ENCODE data around the gene PHLDB3. TPM values are rescaled to one million over a fixed set of nuclear protein-coding genes. Genes with fewer than 3 reads are reported as not detected.

The PHLDB3 gene
- total and polyA plus RNA-seq, 2 donors (not counting 3 experiments of a cell fraction or from before 2014, with no cell fraction given): 5.5 to 12.0 TPM

GRCh38 chr19:43438291-43439031 lies 66.1 kb downstream of the PHLDB3 start:
- TF ChIP-seq FOS (IDR thresholded peaks at IDR 0.05; ENCODE audit: borderline replicate concordance, insufficient read depth, low read length) (no peak), MAX (IDR thresholded peaks at IDR 0.05; ENCODE audit: insufficient read depth, insufficient read length) (no peak), POLR2A (IDR thresholded peaks at IDR 0.05; ENCODE audit: low read depth, low read length) (no peak), EZH2 (IDR thresholded peaks at IDR 0.05; ENCODE audit: borderline replicate concordance, low read depth, low read length, severe bottlenecking) (no peak), GATA2 (IDR thresholded peaks at IDR 0.05; ENCODE audit: insufficient read depth, insufficient read length, low read depth, low read length) (no peak), POLR2AphosphoS5 (IDR thresholded peaks at IDR 0.05; ENCODE audit: insufficient read depth, low read depth, low read length) (no peak), JUN (IDR thresholded peaks at IDR 0.05; ENCODE audit: borderline replicate concordance, insufficient read depth, insufficient read length, low read depth) (no peak), MYC (IDR thresholded peaks at IDR 0.05; ENCODE audit: low read depth, low read length) (no peak)
- TF ChIP-seq, protein P1, sequence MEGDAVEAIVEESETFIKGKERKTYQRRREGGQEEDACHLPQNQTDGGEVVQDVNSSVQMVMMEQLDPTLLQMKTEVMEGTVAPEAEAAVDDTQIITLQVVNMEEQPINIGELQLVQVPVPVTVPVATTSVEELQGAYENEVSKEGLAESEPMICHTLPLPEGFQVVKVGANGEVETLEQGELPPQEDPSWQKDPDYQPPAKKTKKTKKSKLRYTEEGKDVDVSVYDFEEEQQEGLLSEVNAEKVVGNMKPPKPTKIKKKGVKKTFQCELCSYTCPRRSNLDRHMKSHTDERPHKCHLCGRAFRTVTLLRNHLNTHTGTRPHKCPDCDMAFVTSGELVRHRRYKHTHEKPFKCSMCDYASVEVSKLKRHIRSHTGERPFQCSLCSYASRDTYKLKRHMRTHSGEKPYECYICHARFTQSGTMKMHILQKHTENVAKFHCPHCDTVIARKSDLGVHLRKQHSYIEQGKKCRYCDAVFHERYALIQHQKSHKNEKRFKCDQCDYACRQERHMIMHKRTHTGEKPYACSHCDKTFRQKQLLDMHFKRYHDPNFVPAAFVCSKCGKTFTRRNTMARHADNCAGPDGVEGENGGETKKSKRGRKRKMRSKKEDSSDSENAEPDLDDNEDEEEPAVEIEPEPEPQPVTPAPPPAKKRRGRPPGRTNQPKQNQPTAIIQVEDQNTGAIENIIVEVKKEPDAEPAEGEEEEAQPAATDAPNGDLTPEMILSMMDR (IDR thresholded peaks at IDR 0.05; ENCODE audit: extremely low read depth in 1 of 2, insufficient read depth in 1 of 2, low read depth in 1 of 2, low read length in 2 of 2): no peak
- Histone ChIP-seq H3K4me3 (replicated peaks in 1 of 3; ENCODE audit: insufficient read depth in 1 of 3, low read depth in 1 of 3, low read length in 3 of 3) (no peak overlapping the region), H3K27ac (ENCODE audit: insufficient read depth, low read depth, low read length) (no peak overlapping the region), H3K9me1 (replicated peaks; ENCODE audit: control insufficient read depth, extremely low read depth, insufficient read depth, low read length) (no peaks in the 10 kb centered on the region), H3K27me3 (ENCODE audit: control insufficient read depth in 2 of 2, insufficient read depth in 2 of 2, low read length in 2 of 2) (no peaks in the 10 kb centered on the region), H3K79me2 (ENCODE audit: control insufficient read depth, insufficient read depth, low read length) (no peaks in the 10 kb centered on the region), H3K4me1 (ENCODE audit: control insufficient read depth, extremely low read depth, insufficient read depth, low read length) (no peaks in the 10 kb centered on the region), H3K9ac (replicated peaks; ENCODE audit: extremely low read depth, insufficient read depth, low read length) (no peak overlapping the region), H2AFZ (ENCODE audit: low read depth, low read length) (no peak overlapping the region), H3K9me3 (replicated peaks; ENCODE audit: control insufficient read depth, insufficient read depth, low read length) (no peaks in the 10 kb centered on the region), H3K36me3 (ENCODE audit: control insufficient read depth in 2 of 2, extremely low read depth in 1 of 2, insufficient read depth in 2 of 2, low read length in 2 of 2) (no peaks in the 10 kb centered on the region), H4K20me1 (replicated peaks; ENCODE audit: control insufficient read depth, extremely low read depth, insufficient read depth, low read length) (no peaks in the 10 kb centered on the region), H3K4me2 (ENCODE audit: insufficient read depth, low read length) (no peak overlapping the region)
- intact Hi-C loops (cut with micrococcal nuclease) (no loop called here), dilution Hi-C loops (cut with MboI; ENCODE audit: extremely low pct_ligation_motif_present, low sequenced_read_pairs) (no loop called here)
- no TSS peak for BruUV-seq (replicated peaks)
- FAIRE-seq (no peak), DNase-seq (ENCODE audit: low read depth, low spot score) (no peak)
- ChIA-PET CTCF (interaction anchor here (0.9 to 3.5 kb wide), 4 partner anchors 8 to 1000 kb away, joined by 3 to 28 read pairs (median 10); no protein-coding TSS in a partner anchor), POLR2A (no interaction called here)
